SK-N-SH treated with all-trans-retinoic acid at 6 μM for 48 hours (cell line): ENCODE measurements around the gene CFAP157.

Experiments
- GLIS3 ChIP-seq: fragments of 250-450 bp; sonication (Bioruptor Pico); IDR thresholded peaks from 2 replicates; pipeline ENCODE4 v1.5.0; 2020; ENCODE audit warnings: mild to moderate bottlenecking, moderate library complexity
- SNAI2 ChIP-seq: fragments of 250-450 bp; sonication (Bioruptor Pico); IDR thresholded peaks from 2 replicates; pipeline ENCODE4 v1.5.0; 2020; ENCODE audit warnings: mild to moderate bottlenecking, moderate library complexity

GRCh38 chr9:127730799-127731410, 24.1 kb downstream of the CFAP157 start:
- no peak for TF ChIP-seq SNAI2
- TF ChIP-seq GLIS3 (CRISPR knock-in tag): no peak
